ENCODE data around the gene ITIH4. TPM values are rescaled to one million over a fixed set of nuclear protein-coding genes. Genes with fewer than 3 reads are reported as not detected.
A peak's percentile ranks its signal among the peaks of the same experiment; 100 is the strongest.

ITIH4 gene
- total RNA-seq, 2 donors from 2014 or later = 50.6 to 51.4 TPM

GRCh38 chr3:52769786-52770455, 60.6 kb downstream of the ITIH4 start:
- peak overlapping the region; percentile 99 for H3K4me3 ChIP-seq
- peaks cover 9 to 13% of the 10 kb centered on the region in 2 donors for H3K4me1 ChIP-seq (ENCODE audit: control insufficient read depth in 1 of 2, low read depth in 2 of 2)
- no peaks in the 10 kb centered on the region for H3K27me3 ChIP-seq (replicated peaks; ENCODE audit: insufficient read depth)
- no peak for TF ChIP-seq CTCF (IDR thresholded peaks at IDR 0.05)
- peaks cover 9% of the 10 kb centered on the region for H3K36me3 ChIP-seq
- peak overlapping the region in 1 of 2 donors; percentile 75 for H3K27ac ChIP-seq
- ATAC-seq (ENCODE audit: insufficient number of reproducible peaks, low FRiP score, low read depth) (no peak), DNase-seq (ENCODE audit: low spot score) (no peak)
- no peaks in the 10 kb centered on the region for H3K9me3 ChIP-seq

DNA sequence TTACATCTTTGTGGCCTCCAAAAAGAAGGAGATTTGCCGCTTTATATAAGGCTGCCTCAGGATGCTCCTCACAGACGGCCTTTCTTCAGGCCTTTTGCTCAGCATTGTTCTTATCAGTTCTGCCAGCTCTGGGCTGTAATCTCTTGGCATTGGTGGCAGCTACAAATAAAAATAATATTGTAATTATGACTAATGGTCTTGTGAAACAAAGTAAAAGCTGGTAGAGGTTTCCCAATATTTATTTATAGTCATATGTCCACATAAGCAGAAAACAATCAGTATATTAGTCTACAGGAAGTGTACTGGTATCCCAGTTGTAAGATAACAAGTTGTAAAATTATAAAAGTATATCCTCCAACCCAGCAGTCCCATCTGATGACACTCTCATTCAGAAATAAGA, 67.0 kb downstream of the ITIH4 start:
- no peak for DNase-seq (ENCODE audit: low spot score)
- H3K4me3 ChIP-seq = peak overlapping the region; percentile 22
- H3K27ac ChIP-seq = peak overlapping the region; percentile 49 to 62
- H3K27me3 ChIP-seq (replicated peaks; ENCODE audit: insufficient read depth) = no peaks in the 10 kb centered on the region
- H3K4me1 ChIP-seq (ENCODE audit: control insufficient read depth in 1 of 2, low read depth in 2 of 2) = peaks cover 17 to 23% of the 10 kb centered on the region in 2 donors
- H3K36me3 ChIP-seq = peaks cover 38% of the 10 kb centered on the region
- peak; percentile 71 for ATAC-seq (ENCODE audit: insufficient number of reproducible peaks, low FRiP score, low read depth)
- H3K9me3 ChIP-seq = no peaks in the 10 kb centered on the region
- no peak for TF ChIP-seq CTCF (IDR thresholded peaks at IDR 0.05)

Other genes with a start within 250 kb of the ITIH4 start
- 10 to 100 TPM; 84.5 to 87.2 TPM for gene PBRM1, start 144.8 kb downstream of the ITIH4 start, total RNA-seq
- 100 to 1,000 TPM in 1 of 2 donors, 10 to 100 TPM in 1; 38.2 to 136 TPM for gene GNL3, start 144.6 kb downstream of the ITIH4 start, total RNA-seq
- 10 to 100 TPM; 54.4 to 64.6 TPM for gene GLT8D1, start 124.9 kb downstream of the ITIH4 start, total RNA-seq
- 100 to 1,000 TPM in 1 of 2 donors, 10 to 100 TPM in 1; 99.9 to 133 TPM for gene SPCS1, start 124.6 kb downstream of the ITIH4 start, total RNA-seq
- 10 to 100 TPM; 17.5 to 24.4 TPM for gene NEK4, start 59.7 kb downstream of the ITIH4 start, total RNA-seq
- gene ITIH1, start 53.1 kb downstream of the ITIH4 start, total RNA-seq = not detected
- 10 to 100 TPM in 1 of 2 donors, 1 to 10 TPM in 1; 2.6 to 14.2 TPM for gene ITIH3, start 35.9 kb downstream of the ITIH4 start, total RNA-seq
- 10 to 100 TPM; 21.0 to 33.8 TPM for gene MUSTN1, start 4.3 kb upstream of the ITIH4 start, total RNA-seq
- 10 to 100 TPM; 45.2 to 75.1 TPM for gene STIMATE, start 66.9 kb upstream of the ITIH4 start, total RNA-seq
- gene SFMBT1, start 215.4 kb upstream of the ITIH4 start, total RNA-seq = 10 to 100 TPM in 1 of 2 donors, 1 to 10 TPM in 1; 7.4 to 13.5 TPM

Measured in thoracic aorta (tissue), 2 donors.